ENCODE data around the gene LYL1. TPM values are rescaled to one million over a fixed set of nuclear protein-coding genes. Genes with fewer than 3 reads are reported as not detected.

LYL1 gene
- total and polyA plus RNA-seq, 2 of the 4 experiments (the other 2 are of a cell fraction), result 0.36 to 0.39 TPM

GRCh38 chr19:13055213-13056051 is 47.2 kb downstream of the LYL1 start (continued):
- TF ChIP-seq CTCF (conservative IDR thresholded peaks at IDR 0.05; ENCODE audit: low read depth, low read length), result 0 out of 2 replicates have a peak, but pooled peaks have one; percentile 8
